Osteoblast (primary cell): Measurements from ENCODE around the gene RASAL2. TPM values are rescaled to one million over a fixed set of nuclear protein-coding genes. Genes with fewer than 3 reads are reported as not detected.

Experiments
- DNase-seq: peaks from one replicate; pipeline ENCODE4 v3.0.0; 2011; ENCODE audit warnings: low spot score, mixed read lengths; ENCODE audit not compliant: insufficient read length; ENCODE audit errors: missing footprints
- H2AFZ ChIP-seq: 2 replicates; pipeline ENCODE4 v1.6.0; 2011; ENCODE audit warnings: mild to moderate bottlenecking, low read length
- H3K27ac ChIP-seq: 2 replicates; pipeline ENCODE4 v1.5.1; 2011; ENCODE audit warnings: mild to moderate bottlenecking, low read depth, low read length, moderate library complexity
- H3K27me3 ChIP-seq: 2 replicates; pipeline ENCODE4 v1.6.0; 2012; ENCODE audit warnings: mild to moderate bottlenecking, control low read depth, inconsistent platforms, low read length, moderate library complexity; ENCODE audit not compliant: insufficient read depth
- H3K36me3 ChIP-seq: 2 replicates; pipeline ENCODE4 v1.5.1; 2011; ENCODE audit warnings: mild to moderate bottlenecking, low read length, control low read depth, moderate library complexity; ENCODE audit not compliant: insufficient read depth
- H3K4me1 ChIP-seq: 2 replicates; pipeline ENCODE4 v1.5.1; 2011; ENCODE audit warnings: mild to moderate bottlenecking, low read length, control low read depth, moderate library complexity; ENCODE audit not compliant: insufficient read depth
- H3K4me2 ChIP-seq: 2 replicates; pipeline ENCODE4 v1.6.0; 2011; ENCODE audit warnings: mild to moderate bottlenecking, low read length; ENCODE audit not compliant: insufficient read depth
- H3K4me3 ChIP-seq: fragments of 200-600 bp; sonication (generic); 3 replicates; pipeline ENCODE4 v1.5.1; 2012; ENCODE audit warnings: mild to moderate bottlenecking, low read length, inconsistent platforms; ENCODE audit not compliant: insufficient read depth
- H3K79me2 ChIP-seq: 2 replicates; pipeline ENCODE4 v1.6.0; 2012; ENCODE audit warnings: mild to moderate bottlenecking, low read length, control low read depth, inconsistent platforms; ENCODE audit not compliant: insufficient read depth
- H3K9me3 ChIP-seq: 2 replicates; pipeline ENCODE4 v1.5.1; 2011; ENCODE audit warnings: low read depth, low read length, control low read depth
- H4K20me1 ChIP-seq: 2 replicates; pipeline ENCODE4 v1.6.0; 2012; ENCODE audit warnings: mild to moderate bottlenecking, low read length, control low read depth; ENCODE audit not compliant: insufficient read depth
- CTCF ChIP-seq: IDR thresholded peaks from 2 replicates; pipeline ENCODE4 v1.5.1; 2011; ENCODE audit warnings: mild to moderate bottlenecking, low read depth, low read length, moderate library complexity; ENCODE audit errors: extremely low read depth
- total RNA-seq: library from RNA; depleted of rRNA; stranded (reverse); fragments of >200 nt; gene quantifications from 2 replicates; pipeline ENCODE4 v1.2.3, GENCODE V29; 2012

RASAL2 gene
- total RNA-seq, 1 donor = 59.4 TPM

- peaks cover 23% of the 10 kb centered on the region for H3K4me1 ChIP-seq
- H4K20me1 ChIP-seq = no peaks in the 10 kb centered on the region
- DNase-seq = no peak
- H2AFZ ChIP-seq = no peak overlapping the region
- H3K4me3 ChIP-seq = no peak overlapping the region
- H3K27ac ChIP-seq = no peak overlapping the region
- TF ChIP-seq CTCF = no peak
- no peak overlapping the region for H3K4me2 ChIP-seq
- no peaks in the 10 kb centered on the region for H3K36me3 ChIP-seq
- no peaks in the 10 kb centered on the region for H3K9me3 ChIP-seq
- no peaks in the 10 kb centered on the region for H3K27me3 ChIP-seq
- H3K79me2 ChIP-seq = peaks cover 82% of the 10 kb centered on the region
Observed at GRCh38 chr1:178266113-178266512, 172.2 kb downstream of the RASAL2 start.

GRCh38 chr1:178266619-178267066, 172.7 kb downstream of the RASAL2 start:
- Histone ChIP-seq H3K4me3 (no peak overlapping the region), H3K4me2 (no peak overlapping the region), H2AFZ (no peak overlapping the region), H3K27me3 (no peaks in the 10 kb centered on the region), H3K79me2 (peaks cover 83% of the 10 kb centered on the region), H4K20me1 (no peaks in the 10 kb centered on the region), H3K9me3 (no peaks in the 10 kb centered on the region), H3K36me3 (no peaks in the 10 kb centered on the region), H3K27ac (no peak overlapping the region), H3K4me1 (peaks cover 28% of the 10 kb centered on the region)
- DNase-seq = no peak
- TF ChIP-seq CTCF = no peak

- H3K4me3 ChIP-seq = no peak overlapping the region
Observed at GRCh38 chr1:178267646-178268094, 173.8 kb downstream of the RASAL2 start.

GRCh38 chr1:178271471-178271870, 177.6 kb downstream of the RASAL2 start:
- H2AFZ ChIP-seq = no peak overlapping the region
- no peaks in the 10 kb centered on the region for H3K27me3 ChIP-seq
- peaks cover 79% of the 10 kb centered on the region for H3K79me2 ChIP-seq
- no peaks in the 10 kb centered on the region for H3K9me3 ChIP-seq
- H3K4me1 ChIP-seq = peaks cover 27% of the 10 kb centered on the region
- no peaks in the 10 kb centered on the region for H4K20me1 ChIP-seq
- no peak overlapping the region for H3K4me3 ChIP-seq
- no peaks in the 10 kb centered on the region for H3K36me3 ChIP-seq
- no peak overlapping the region for H3K4me2 ChIP-seq
- TF ChIP-seq CTCF = no peak
- no peak for DNase-seq
- H3K27ac ChIP-seq = no peak overlapping the region

More at GRCh38 chr1:178267646-178268094, 173.8 kb downstream of the RASAL2 start:
- no peak for TF ChIP-seq CTCF
- Histone ChIP-seq H3K9me3 (no peaks in the 10 kb centered on the region), H2AFZ (no peak overlapping the region), H4K20me1 (no peaks in the 10 kb centered on the region), H3K4me1 (peaks cover 21% of the 10 kb centered on the region), H3K27ac (peak overlapping the region; percentile 29), H3K36me3 (no peaks in the 10 kb centered on the region), H3K4me2 (peak overlapping the region; percentile 40), H3K79me2 (peaks cover 82% of the 10 kb centered on the region), H3K27me3 (no peaks in the 10 kb centered on the region)
- no peak for DNase-seq
